Activated T-cell treated with anti-CD3 and anti-CD28 coated beads, Interleukin-2, amount 50 U/mL, for 72 hours (primary cell): ENCODE measurements around the gene LANCL2. TPM values are rescaled to one million over a fixed set of nuclear protein-coding genes. Genes with fewer than 3 reads are reported as not detected.
"Not testable (repeated sequence)": the region's sequence is repeated elsewhere in the genome, so short reads cannot be mapped to it uniquely, and the experiment has no call there.

Experiments
- ATAC-seq, 2 donors: fragments of 150-1000 bp; cut with Tn5 transposase; replicated peaks in 1 of 2; 2 replicates each; pipeline ENCODE4 v1.10.0; 2021; ENCODE audit warnings: moderate library complexity in 2 of 2, mild to moderate bottlenecking in 1 of 2
- DNase-seq, 2 donors: peaks; one replicate each; pipeline ENCODE4 v3.0.0; 2021 to 2022; ENCODE audit warnings: mixed read lengths in 1 of 2
- H3K27ac Mint-ChIP-seq: one replicate; pipeline ENCODE4 v1.8.0; 2022; ENCODE audit warnings: mild to moderate bottlenecking, moderate library complexity, mixed read lengths
- H3K27me3 Mint-ChIP-seq: one replicate; pipeline ENCODE4 v1.8.0; 2022; ENCODE audit warnings: low read depth, mixed read lengths
- H3K36me3 Mint-ChIP-seq, 2 donors: one replicate each; pipeline ENCODE4 v1.8.0; 2022; ENCODE audit warnings: mixed read lengths in 2 of 2, mild to moderate bottlenecking in 1 of 2; ENCODE audit not compliant: insufficient read depth in 2 of 2
- H3K4me1 Mint-ChIP-seq: one replicate; pipeline ENCODE4 v1.8.0; 2022; ENCODE audit warnings: low read depth, mixed read lengths
- H3K4me3 Mint-ChIP-seq, 2 donors: one replicate each; pipeline ENCODE4 v1.8.0; 2022; ENCODE audit warnings: mild to moderate bottlenecking in 2 of 2, mixed read lengths in 2 of 2, moderate library complexity in 2 of 2
- H3K9me3 Mint-ChIP-seq, 2 donors: one replicate each; pipeline ENCODE4 v1.8.0; 2022; ENCODE audit warnings: mixed read lengths in 2 of 2
- total RNA-seq, 2 donors: library from RNA; stranded (reverse); gene quantifications; one replicate each; pipeline ENCODE4 v1.2.3, GENCODE V29; 2022

The LANCL2 gene
- total RNA-seq, 2 donors from 2014 or later = 9.5 to 13.0 TPM

DNA sequence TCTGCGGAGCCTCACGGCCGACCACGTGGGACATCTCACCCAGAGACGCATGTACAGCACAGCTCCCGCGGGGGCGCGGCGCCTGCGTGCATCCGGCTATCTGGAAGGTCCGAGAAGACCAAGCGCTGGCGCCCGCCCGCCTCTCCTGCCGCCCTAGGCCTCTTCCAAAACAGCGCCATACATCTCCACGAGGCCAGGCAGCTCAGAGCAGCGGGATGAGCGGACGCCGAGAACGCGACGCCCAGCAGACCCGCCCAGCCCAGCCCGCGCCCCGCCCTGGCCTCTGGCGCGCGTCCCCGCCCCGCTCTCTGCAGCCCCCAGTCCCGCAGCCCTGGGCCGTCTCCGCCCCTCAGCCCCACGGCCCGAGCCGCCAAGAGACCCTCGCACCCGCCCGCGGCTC lies 20.3 kb upstream of the LANCL2 start:
- DNase-seq (no peak), ATAC-seq (no peak)
- Mint-ChIP-seq H3K27ac (no peak overlapping the region), H3K4me3 (no peak overlapping the region), H3K9me3 (no peaks in the 10 kb centered on the region), H3K36me3 (no peaks in the 10 kb centered on the region), H3K27me3 (peaks cover 29% of the 10 kb centered on the region), H3K4me1 (peaks cover 12% of the 10 kb centered on the region)

DNA sequence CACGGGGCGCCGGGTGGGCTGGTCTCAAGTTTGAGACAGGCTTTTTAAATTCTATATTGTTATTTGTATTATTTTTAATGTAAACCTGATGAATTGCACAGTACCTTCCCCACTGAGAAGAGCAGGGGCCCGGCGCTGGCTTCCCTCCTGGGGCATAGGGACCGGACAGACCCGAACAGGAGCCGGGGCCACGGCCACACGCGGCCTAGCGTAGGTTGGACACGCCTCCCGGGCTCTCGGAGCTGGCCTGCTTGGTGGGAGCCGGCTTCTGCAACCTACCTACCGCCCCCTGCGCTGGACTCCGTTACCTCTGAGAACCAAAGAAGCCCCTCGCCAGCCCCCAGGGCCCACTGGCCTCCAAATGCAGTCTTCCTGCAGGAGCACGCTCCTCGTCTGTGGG lies 19.8 kb upstream of the LANCL2 start:
- DNase-seq (no peak), ATAC-seq (no peak)
- Mint-ChIP-seq H3K27me3 (peaks cover 33% of the 10 kb centered on the region), H3K9me3 (no peaks in the 10 kb centered on the region), H3K4me1 (peaks cover 12% of the 10 kb centered on the region), H3K4me3 (no peak overlapping the region), H3K27ac (no peak overlapping the region), H3K36me3 (no peaks in the 10 kb centered on the region)

DNA sequence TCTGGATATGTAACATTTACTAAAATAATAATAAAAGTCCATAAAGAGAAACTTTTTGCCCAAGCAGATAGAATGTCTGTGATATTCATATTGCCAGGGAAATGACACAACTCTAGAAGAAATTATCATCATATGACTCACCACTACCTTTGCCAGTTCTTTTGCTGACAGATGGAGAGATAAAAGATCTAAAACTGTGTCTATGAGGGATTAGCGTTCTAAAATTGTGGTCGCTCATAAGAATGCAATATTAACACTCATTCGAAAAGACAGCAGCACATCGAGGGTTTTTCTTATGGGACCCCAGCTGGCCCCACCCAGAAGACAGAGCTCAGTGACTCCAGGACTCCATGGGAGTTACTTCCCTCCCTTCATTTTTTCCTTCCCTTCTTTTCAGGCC lies 16.6 kb upstream of the LANCL2 start:
- DNase-seq (no peak), ATAC-seq (peak; percentile 70 to 83)
- H3K9me3 Mint-ChIP-seq = no peaks in the 10 kb centered on the region
- peaks cover 36% of the 10 kb centered on the region for H3K27me3 Mint-ChIP-seq
- H3K27ac Mint-ChIP-seq = no peak overlapping the region
- H3K4me1 Mint-ChIP-seq = peaks cover 12% of the 10 kb centered on the region
- H3K4me3 Mint-ChIP-seq = peak overlapping the region in 1 of 2 donors; percentile 4
- H3K36me3 Mint-ChIP-seq = no peaks in the 10 kb centered on the region

DNA sequence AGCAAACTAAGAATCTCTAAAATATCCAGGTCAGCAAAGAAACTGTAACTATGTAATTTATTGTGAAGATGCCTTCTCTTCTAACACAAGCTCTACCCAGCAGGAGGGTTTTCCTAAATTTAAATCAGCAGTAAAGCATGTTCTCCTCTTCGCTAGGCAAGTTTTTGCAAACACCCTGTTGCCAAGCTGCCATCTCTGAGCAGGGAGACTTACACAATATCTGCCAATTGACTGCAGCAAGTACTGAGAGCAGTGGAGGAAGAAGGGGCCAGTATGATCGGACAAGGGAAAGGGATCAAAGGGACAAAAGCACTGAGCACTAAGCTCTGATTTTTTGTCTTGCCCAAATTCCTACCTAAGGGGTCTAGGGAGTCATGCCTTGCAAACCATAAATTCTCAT lies 16.0 kb upstream of the LANCL2 start:
- Mint-ChIP-seq H3K9me3 (no peaks in the 10 kb centered on the region), H3K27ac (no peak overlapping the region), H3K27me3 (peaks cover 36% of the 10 kb centered on the region), H3K4me3 (no peak overlapping the region), H3K4me1 (peaks cover 12% of the 10 kb centered on the region), H3K36me3 (no peaks in the 10 kb centered on the region)
- DNase-seq = no peak
- ATAC-seq = no peak

- Mint-ChIP-seq H3K27ac (no peak overlapping the region), H3K9me3 (no peaks in the 10 kb centered on the region), H3K27me3 (peaks cover 36% of the 10 kb centered on the region), H3K4me1 (peaks cover 12% of the 10 kb centered on the region), H3K36me3 (no peaks in the 10 kb centered on the region), H3K4me3 (no peak overlapping the region)
- ATAC-seq (no peak), DNase-seq (no peak)
Measured at GRCh38 chr7:55350281-55350680, 14.9 kb upstream of the LANCL2 start.

GRCh38 chr7:55351263-55351662 lies 13.9 kb upstream of the LANCL2 start:
- Mint-ChIP-seq H3K27ac (no peak overlapping the region), H3K4me3 (no peak overlapping the region), H3K4me1 (peaks cover 12% of the 10 kb centered on the region), H3K27me3 (peaks cover 28% of the 10 kb centered on the region), H3K36me3 (no peaks in the 10 kb centered on the region), H3K9me3 (no peaks in the 10 kb centered on the region)
- ATAC-seq = no peak
- no peak for DNase-seq

DNA sequence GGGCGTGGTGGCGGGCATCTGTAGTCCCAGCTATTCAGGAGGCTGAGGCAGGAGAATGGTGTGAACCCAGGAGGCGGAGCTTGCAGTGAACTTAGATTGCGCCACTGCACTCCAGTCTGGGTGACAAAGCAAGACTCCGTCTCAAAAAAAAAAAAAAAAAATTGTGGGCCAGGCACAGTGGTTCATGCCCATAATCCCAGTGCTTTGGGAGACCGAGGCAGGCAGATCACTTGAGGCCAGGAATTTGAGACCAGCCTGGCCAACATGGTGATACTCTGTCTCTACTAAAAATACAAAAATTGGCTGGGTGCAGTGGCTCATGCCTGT lies 12.2 kb upstream of the LANCL2 start:
- not testable (repeated sequence) for DNase-seq, H3K36me3 Mint-ChIP-seq, ATAC-seq, H3K9me3 Mint-ChIP-seq, H3K27ac Mint-ChIP-seq, H3K4me3 Mint-ChIP-seq
- H3K27me3 Mint-ChIP-seq = peaks cover 21% of the 10 kb centered on the region
- H3K4me1 Mint-ChIP-seq = peaks cover 12% of the 10 kb centered on the region

DNA sequence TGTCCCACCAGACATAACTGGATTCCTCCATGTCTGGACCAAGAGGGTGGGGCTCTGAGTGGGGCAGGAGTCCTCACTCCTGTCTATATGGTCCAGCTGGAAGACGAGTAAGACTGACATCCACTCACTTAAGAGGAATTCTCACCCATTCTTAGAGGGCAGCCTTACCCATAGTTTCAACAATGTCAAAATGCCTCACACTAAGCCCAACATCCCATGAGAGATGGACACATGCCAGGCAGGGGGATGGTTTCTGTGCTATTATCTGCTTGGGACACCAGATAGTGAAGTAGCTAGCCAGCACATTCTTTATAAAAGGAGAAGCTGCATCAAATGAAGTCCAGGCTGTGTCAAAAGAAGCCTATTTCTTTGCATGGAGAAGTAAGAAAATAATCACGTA lies 4.7 kb upstream of the LANCL2 start:
- H3K27ac Mint-ChIP-seq = no peak overlapping the region
- H3K4me3 Mint-ChIP-seq = no peak overlapping the region
- no peaks in the 10 kb centered on the region for H3K36me3 Mint-ChIP-seq
- no peak for ATAC-seq
- no peaks in the 10 kb centered on the region for H3K9me3 Mint-ChIP-seq
- no peak for DNase-seq
- peaks cover 14% of the 10 kb centered on the region for H3K4me1 Mint-ChIP-seq
- peaks cover 22% of the 10 kb centered on the region for H3K27me3 Mint-ChIP-seq

DNA sequence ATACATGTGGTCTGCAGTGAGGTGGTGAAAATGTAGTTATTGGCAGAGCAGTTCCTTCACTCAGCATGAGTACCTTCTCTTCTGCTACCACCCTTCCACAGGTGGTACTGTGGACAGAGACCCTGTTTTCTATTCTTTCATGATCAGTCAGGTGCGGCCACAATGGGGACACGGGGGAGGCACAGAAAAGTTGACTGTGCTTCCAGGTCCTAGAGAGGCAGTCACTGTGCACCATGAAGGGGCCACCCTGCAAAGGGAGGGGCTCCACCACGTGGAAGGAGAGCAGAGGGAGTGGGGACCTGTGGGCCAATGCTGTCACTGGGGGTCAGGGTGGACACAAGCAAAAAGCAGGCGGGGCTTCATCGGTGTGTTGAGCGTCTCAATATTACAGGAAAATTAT lies 3.6 kb upstream of the LANCL2 start:
- H3K27me3 Mint-ChIP-seq = peaks cover 22% of the 10 kb centered on the region
- no peak for ATAC-seq
- no peak for DNase-seq
- no peaks in the 10 kb centered on the region for H3K36me3 Mint-ChIP-seq
- H3K9me3 Mint-ChIP-seq = no peaks in the 10 kb centered on the region
- peaks cover 14% of the 10 kb centered on the region for H3K4me1 Mint-ChIP-seq
- H3K27ac Mint-ChIP-seq = no peak overlapping the region
- no peak overlapping the region for H3K4me3 Mint-ChIP-seq

DNA sequence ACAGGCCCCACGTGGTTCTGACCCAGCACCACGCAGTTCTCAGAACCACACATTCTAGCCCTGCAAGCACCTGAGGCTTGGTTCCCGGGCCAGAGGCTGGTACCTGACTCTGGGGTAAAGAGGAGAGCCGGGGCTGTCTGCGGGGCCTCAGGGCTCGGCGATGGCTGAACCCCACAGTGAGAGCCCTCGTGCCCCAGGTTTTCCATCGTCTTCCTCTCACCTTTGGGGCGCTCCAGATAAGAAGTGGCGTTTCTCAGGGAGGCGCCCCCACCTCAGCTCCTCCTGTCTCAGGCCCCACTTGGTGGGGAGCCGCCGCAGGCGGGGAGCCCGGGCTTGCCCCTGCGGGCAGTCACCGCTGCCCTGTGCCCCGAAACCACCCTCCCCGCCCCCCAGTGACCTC lies 2.2 kb upstream of the LANCL2 start:
- Mint-ChIP-seq H3K9me3 (no peaks in the 10 kb centered on the region), H3K27ac (no peak overlapping the region), H3K36me3 (no peaks in the 10 kb centered on the region), H3K4me3 (no peak overlapping the region), H3K27me3 (peaks cover 22% of the 10 kb centered on the region), H3K4me1 (peaks cover 14% of the 10 kb centered on the region)
- DNase-seq (no peak), ATAC-seq (no peak)

- Mint-ChIP-seq H3K27ac (no peak overlapping the region), H3K36me3 (peaks cover 0 to 2% of the 10 kb centered on the region in 2 donors), H3K4me3 (no peak overlapping the region), H3K27me3 (peaks cover 20% of the 10 kb centered on the region), H3K4me1 (peaks cover 14% of the 10 kb centered on the region), H3K9me3 (no peaks in the 10 kb centered on the region)
- DNase-seq (no peak), ATAC-seq (no peak)
Measured at GRCh38 chr7:55363386-55364170, 1.6 kb upstream of the LANCL2 start.

- H3K4me3 Mint-ChIP-seq = peak overlapping the region; percentile 97 to 99
- H3K9me3 Mint-ChIP-seq = no peaks in the 10 kb centered on the region
- H3K36me3 Mint-ChIP-seq = peaks cover 0 to 2% of the 10 kb centered on the region in 2 donors
- H3K27ac Mint-ChIP-seq = peak overlapping the region; percentile 90
- peaks cover 18% of the 10 kb centered on the region for H3K4me1 Mint-ChIP-seq
- H3K27me3 Mint-ChIP-seq = no peaks in the 10 kb centered on the region
- ATAC-seq (peak; percentile 90 to 92), DNase-seq (peak; percentile 95 to 96)
Measured at GRCh38 chr7:55365675-55366460, 731 bp downstream of the LANCL2 start.

GRCh38 chr7:55366461-55367070 lies 1.4 kb downstream of the LANCL2 start:
- ATAC-seq (peak; percentile 31 to 33), DNase-seq (peak; percentile 21 to 32)
- peaks cover 18% of the 10 kb centered on the region for H3K4me1 Mint-ChIP-seq
- no peaks in the 10 kb centered on the region for H3K27me3 Mint-ChIP-seq
- peak overlapping the region; percentile 97 to 99 for H3K4me3 Mint-ChIP-seq
- H3K9me3 Mint-ChIP-seq = no peaks in the 10 kb centered on the region
- peak overlapping the region; percentile 90 for H3K27ac Mint-ChIP-seq
- peaks cover 0 to 2% of the 10 kb centered on the region in 2 donors for H3K36me3 Mint-ChIP-seq
